ENCODE results near the gene NAXE. TPM values are rescaled to one million over a fixed set of nuclear protein-coding genes. Genes with fewer than 3 reads are reported as not detected.
"Not testable (repeated sequence)": the region's sequence is repeated elsewhere in the genome, so short reads cannot be mapped to it uniquely, and the experiment has no call there.

Gene NAXE
- total and polyA plus RNA-seq, 2 donors: 40.2 to 64.4 TPM

- H3K4me1 ChIP-seq (ENCODE audit: control insufficient read depth in 2 of 2, insufficient read depth in 2 of 2, low read length in 2 of 2): peaks cover 0 to 2% of the 10 kb centered on the region in 2 donors
- no peak overlapping the region for H3K27ac ChIP-seq (ENCODE audit: low read depth in 1 of 2, low read length in 1 of 2)
- no peak for DNase-seq (ENCODE audit: low read depth in 6 of 9, low spot score in 9 of 9)
- no peaks in the 10 kb centered on the region for H3K36me3 ChIP-seq (ENCODE audit: control insufficient read depth in 2 of 2, insufficient read depth in 2 of 2, low read length in 1 of 2)
- no peaks in the 10 kb centered on the region for H3K9me3 ChIP-seq (ENCODE audit: control insufficient read depth in 2 of 2, insufficient read depth in 1 of 2, low read length in 1 of 2)
- 68% methylated on average over 8 of the region's 8 CpGs for WGBS
- H3K27me3 ChIP-seq (ENCODE audit: control insufficient read depth in 2 of 2, insufficient read depth in 1 of 2, low read length in 1 of 2): peaks cover 27 to 94% of the 10 kb centered on the region in 2 donors
- no peak overlapping the region for H3K4me3 ChIP-seq (ENCODE audit: low read length in 2 of 2)
These were observed 38.4 kb downstream of the NAXE start for GRCh38 chr1:156629823-156630449.

GRCh38 chr1:156631152-156631551 is 39.6 kb downstream of the NAXE start:
- H3K9me3 ChIP-seq (ENCODE audit: control insufficient read depth in 2 of 2, insufficient read depth in 1 of 2, low read length in 1 of 2); DNase-seq (ENCODE audit: low read depth in 6 of 9, low spot score in 9 of 9); H3K36me3 ChIP-seq (ENCODE audit: control insufficient read depth in 2 of 2, insufficient read depth in 2 of 2, low read length in 1 of 2); H3K27ac ChIP-seq (ENCODE audit: low read depth in 1 of 2, low read length in 1 of 2); H3K4me1 ChIP-seq (ENCODE audit: control insufficient read depth in 2 of 2, insufficient read depth in 2 of 2, low read length in 2 of 2); H3K4me3 ChIP-seq (ENCODE audit: low read length in 2 of 2): not testable (repeated sequence)
- H3K27me3 ChIP-seq (ENCODE audit: control insufficient read depth in 2 of 2, insufficient read depth in 1 of 2, low read length in 1 of 2): peaks cover 18 to 92% of the 10 kb centered on the region in 2 donors
- 62% methylated on average over 9 of the region's 9 CpGs for WGBS

DNA sequence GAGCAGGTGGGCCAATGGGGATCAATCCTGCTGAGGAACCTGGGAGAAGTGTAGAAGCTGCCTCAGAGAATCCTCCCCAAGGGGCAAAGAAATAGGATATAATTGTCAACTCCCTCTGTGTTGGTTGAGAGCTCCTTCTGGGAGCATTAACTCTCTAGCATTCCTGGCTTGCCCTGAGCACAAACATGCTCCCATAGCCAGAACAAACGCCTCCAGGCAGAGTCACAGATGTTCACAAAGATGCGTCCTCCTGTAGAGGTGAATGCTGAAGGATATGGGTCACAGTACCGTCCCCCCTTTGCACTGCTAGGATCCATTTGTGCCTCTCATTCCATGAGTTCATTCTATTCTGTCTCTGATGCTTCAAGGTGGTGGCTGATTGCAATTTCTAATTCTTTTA is 40.8 kb downstream of the NAXE start:
- DNase-seq (ENCODE audit: low read depth in 6 of 9, low spot score in 9 of 9): no peak
- Histone ChIP-seq H3K36me3 (ENCODE audit: control insufficient read depth in 2 of 2, insufficient read depth in 2 of 2, low read length in 1 of 2) (no peaks in the 10 kb centered on the region), H3K4me3 (ENCODE audit: low read length in 2 of 2) (no peak overlapping the region), H3K27ac (ENCODE audit: low read depth in 1 of 2, low read length in 1 of 2) (no peak overlapping the region), H3K4me1 (ENCODE audit: control insufficient read depth in 2 of 2, insufficient read depth in 2 of 2, low read length in 2 of 2) (no peaks in the 10 kb centered on the region), H3K9me3 (ENCODE audit: control insufficient read depth in 2 of 2, insufficient read depth in 1 of 2, low read length in 1 of 2) (no peaks in the 10 kb centered on the region), H3K27me3 (ENCODE audit: control insufficient read depth in 2 of 2, insufficient read depth in 1 of 2, low read length in 1 of 2) (peaks cover 12 to 89% of the 10 kb centered on the region in 2 donors)
- WGBS: 86% methylated on average over 3 of the region's 3 CpGs

GRCh38 chr1:156638189-156638985 is 46.8 kb downstream of the NAXE start:
- Histone ChIP-seq H3K27me3 (ENCODE audit: control insufficient read depth in 2 of 2, insufficient read depth in 1 of 2, low read length in 1 of 2) (peaks cover 56 to 93% of the 10 kb centered on the region in 2 donors), H3K36me3 (ENCODE audit: control insufficient read depth in 2 of 2, insufficient read depth in 2 of 2, low read length in 1 of 2) (no peaks in the 10 kb centered on the region), H3K9me3 (ENCODE audit: control insufficient read depth in 2 of 2, insufficient read depth in 1 of 2, low read length in 1 of 2) (peaks cover 0 to 4% of the 10 kb centered on the region in 2 donors), H3K4me3 (ENCODE audit: low read length in 2 of 2) (no peak overlapping the region), H3K27ac (ENCODE audit: low read depth in 1 of 2, low read length in 1 of 2) (no peak overlapping the region), H3K4me1 (ENCODE audit: control insufficient read depth in 2 of 2, insufficient read depth in 2 of 2, low read length in 2 of 2) (no peaks in the 10 kb centered on the region)
- 82% methylated on average over 8 of the region's 8 CpGs for WGBS
- DNase-seq (ENCODE audit: low read depth in 6 of 9, low spot score in 9 of 9): no peak

GRCh38 chr1:156639601-156640101 is 48.1 kb downstream of the NAXE start:
- Histone ChIP-seq H3K4me1 (ENCODE audit: control insufficient read depth in 2 of 2, insufficient read depth in 2 of 2, low read length in 2 of 2) (peaks cover 0 to 2% of the 10 kb centered on the region in 2 donors), H3K27ac (ENCODE audit: low read depth in 1 of 2, low read length in 1 of 2) (no peak overlapping the region), H3K4me3 (ENCODE audit: low read length in 2 of 2) (no peak overlapping the region), H3K27me3 (ENCODE audit: control insufficient read depth in 2 of 2, insufficient read depth in 1 of 2, low read length in 1 of 2) (peaks cover 61 to 93% of the 10 kb centered on the region in 2 donors), H3K9me3 (ENCODE audit: control insufficient read depth in 2 of 2, insufficient read depth in 1 of 2, low read length in 1 of 2) (peaks cover 0 to 4% of the 10 kb centered on the region in 2 donors), H3K36me3 (ENCODE audit: control insufficient read depth in 2 of 2, insufficient read depth in 2 of 2, low read length in 1 of 2) (no peaks in the 10 kb centered on the region)
- no peak for DNase-seq (ENCODE audit: low read depth in 6 of 9, low spot score in 9 of 9)
- WGBS: 72% methylated on average over 6 of the region's 6 CpGs

DNA sequence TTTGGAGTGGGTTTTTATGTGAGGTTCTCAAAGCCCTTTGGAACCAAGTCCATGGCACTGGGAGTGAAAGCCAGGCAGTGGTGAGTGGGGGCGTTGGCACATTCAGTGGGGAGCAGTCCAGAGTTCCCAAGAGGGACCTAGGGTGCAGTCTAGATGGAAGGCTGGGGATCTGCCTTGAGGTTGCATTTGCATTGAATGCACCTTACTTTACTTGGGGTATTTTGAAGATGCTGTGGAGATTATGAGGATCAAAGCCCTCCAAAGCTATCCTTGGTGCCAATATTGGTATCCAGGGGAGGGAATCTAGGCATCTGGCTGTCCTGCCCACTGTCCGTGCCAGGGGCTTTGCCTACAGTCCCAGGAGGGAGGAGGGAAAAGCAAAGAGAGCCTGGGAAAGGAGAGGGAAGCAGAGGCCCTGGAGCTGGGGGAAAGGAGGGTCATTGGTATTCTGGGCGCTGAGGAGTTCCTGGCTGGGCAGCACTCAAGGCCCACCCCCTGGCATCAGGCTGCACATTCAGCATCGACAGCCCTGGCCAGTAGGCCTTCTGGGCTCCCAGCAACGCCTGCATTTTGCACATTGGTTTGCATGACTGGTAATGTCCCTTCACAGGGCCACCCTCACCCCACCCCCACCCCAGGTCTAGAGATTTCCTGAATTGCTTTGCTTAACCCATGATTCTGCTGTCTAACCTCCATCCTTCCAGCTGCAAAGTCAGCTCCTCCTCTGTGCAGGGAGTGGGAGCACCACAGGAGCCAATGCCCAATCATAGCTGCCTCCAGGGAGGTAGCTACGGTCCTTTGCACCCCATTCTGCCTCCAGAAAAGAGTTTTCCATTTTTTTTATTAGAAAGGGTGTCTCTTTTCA is 49.5 kb downstream of the NAXE start:
- peaks cover 69 to 95% of the 10 kb centered on the region in 2 donors for H3K27me3 ChIP-seq (ENCODE audit: control insufficient read depth in 2 of 2, insufficient read depth in 1 of 2, low read length in 1 of 2)
- no peaks in the 10 kb centered on the region for H3K36me3 ChIP-seq (ENCODE audit: control insufficient read depth in 2 of 2, insufficient read depth in 2 of 2, low read length in 1 of 2)
- no peak overlapping the region for H3K27ac ChIP-seq (ENCODE audit: low read depth in 1 of 2, low read length in 1 of 2)
- 43% methylated on average over 6 of the region's 6 CpGs for WGBS
- no peak overlapping the region for H3K4me3 ChIP-seq (ENCODE audit: low read length in 2 of 2)
- no peak for DNase-seq (ENCODE audit: low read depth in 6 of 9, low spot score in 9 of 9)
- peaks cover 0 to 2% of the 10 kb centered on the region in 2 donors for H3K4me1 ChIP-seq (ENCODE audit: control insufficient read depth in 2 of 2, insufficient read depth in 2 of 2, low read length in 2 of 2)
- peaks cover 0 to 4% of the 10 kb centered on the region in 2 donors for H3K9me3 ChIP-seq (ENCODE audit: control insufficient read depth in 2 of 2, insufficient read depth in 1 of 2, low read length in 1 of 2)

- H3K27me3 ChIP-seq (ENCODE audit: control insufficient read depth in 2 of 2, insufficient read depth in 1 of 2, low read length in 1 of 2): peaks cover 74 to 97% of the 10 kb centered on the region in 2 donors
- H3K4me3 ChIP-seq (ENCODE audit: low read length in 2 of 2): peak within 1 kb of the TSS in 1 of 2 donors; percentile 34
- DNase-seq (ENCODE audit: low read depth in 6 of 9, low spot score in 9 of 9): no peak
These were observed 50.2 kb downstream of the NAXE start, which contains the start of gene BCAN for GRCh38 chr1:156641761-156642264. Gene BCAN, plus strand, starts transcription at chr1:156642117. Its CDS starts 3,938 bp downstream, at chr1:156646055.

DNA sequence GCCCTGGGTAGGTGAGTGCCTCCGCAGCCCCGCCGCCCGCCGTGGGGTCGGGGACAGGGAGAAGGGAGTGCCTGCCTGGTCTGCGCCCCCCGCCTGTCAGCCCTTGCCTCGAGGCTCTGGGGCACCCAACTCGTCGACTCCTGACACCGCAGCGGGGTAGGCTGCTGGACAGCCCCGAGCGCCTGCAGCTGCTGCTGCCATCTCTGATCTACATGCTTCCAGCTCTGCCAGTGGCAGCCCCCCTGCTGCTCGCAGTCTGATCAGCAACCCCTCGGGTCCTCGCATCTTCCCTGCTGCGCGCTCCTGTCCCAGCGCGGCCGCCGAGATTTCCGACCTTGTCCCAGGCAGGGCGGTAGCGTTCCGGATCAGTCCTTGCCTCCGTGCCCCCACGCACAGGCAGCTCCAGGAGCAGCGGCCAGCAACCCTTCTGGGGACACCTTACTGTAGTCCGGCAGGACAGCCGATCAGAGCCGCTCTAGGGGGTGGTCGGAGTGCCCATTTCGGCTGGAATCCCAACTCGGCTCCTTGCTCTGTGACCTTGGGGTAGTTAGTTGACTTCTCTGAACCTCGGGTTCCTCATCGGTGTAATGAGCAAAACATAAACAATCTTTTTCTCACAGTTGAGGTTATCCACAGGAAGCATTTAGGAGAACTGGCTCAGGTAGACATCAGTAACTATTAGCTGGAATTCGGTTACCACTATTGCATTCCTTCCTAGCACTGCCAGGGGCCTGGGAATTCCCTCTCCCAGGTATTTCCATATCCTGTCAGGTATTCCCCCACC is 50.9 kb downstream of the NAXE start:
- no peak for DNase-seq (ENCODE audit: low read depth in 6 of 9, low spot score in 9 of 9)
- Histone ChIP-seq H3K27me3 (ENCODE audit: control insufficient read depth in 2 of 2, insufficient read depth in 1 of 2, low read length in 1 of 2) (peaks cover 80 to 99% of the 10 kb centered on the region in 2 donors), H3K27ac (ENCODE audit: low read depth in 1 of 2, low read length in 1 of 2) (no peak overlapping the region), H3K4me3 (ENCODE audit: low read length in 2 of 2) (peak overlapping the region in 1 of 2 donors; percentile 34), H3K9me3 (ENCODE audit: control insufficient read depth in 2 of 2, insufficient read depth in 1 of 2, low read length in 1 of 2) (peaks cover 0 to 4% of the 10 kb centered on the region in 2 donors), H3K36me3 (ENCODE audit: control insufficient read depth in 2 of 2, insufficient read depth in 2 of 2, low read length in 1 of 2) (no peaks in the 10 kb centered on the region), H3K4me1 (ENCODE audit: control insufficient read depth in 2 of 2, insufficient read depth in 2 of 2, low read length in 2 of 2) (peaks cover 0 to 2% of the 10 kb centered on the region in 2 donors)
- WGBS: 20% methylated on average over 40 of the region's 40 CpGs

More at GRCh38 chr1:156641761-156642264, 50.2 kb downstream of the NAXE start, which contains the start of gene BCAN:
- H3K9me3 ChIP-seq (ENCODE audit: control insufficient read depth in 2 of 2, insufficient read depth in 1 of 2, low read length in 1 of 2): peaks cover 0 to 4% of the 10 kb centered on the region in 2 donors
- H3K36me3 ChIP-seq (ENCODE audit: control insufficient read depth in 2 of 2, insufficient read depth in 2 of 2, low read length in 1 of 2): no peaks in the 10 kb centered on the region
- peaks cover 0 to 2% of the 10 kb centered on the region in 2 donors for H3K4me1 ChIP-seq (ENCODE audit: control insufficient read depth in 2 of 2, insufficient read depth in 2 of 2, low read length in 2 of 2)
- H3K27ac ChIP-seq (ENCODE audit: low read depth in 1 of 2, low read length in 1 of 2): no peak within 1 kb of the TSS
- WGBS: 1% methylated on average over 46 of the region's 46 CpGs
